ENCODE results near the gene GRHL3. TPM values are rescaled to one million over a fixed set of nuclear protein-coding genes. Genes with fewer than 3 reads are reported as not detected.

The GRHL3 gene
- polyA plus RNA-seq, 1 experiment: 0.04 TPM

DNA sequence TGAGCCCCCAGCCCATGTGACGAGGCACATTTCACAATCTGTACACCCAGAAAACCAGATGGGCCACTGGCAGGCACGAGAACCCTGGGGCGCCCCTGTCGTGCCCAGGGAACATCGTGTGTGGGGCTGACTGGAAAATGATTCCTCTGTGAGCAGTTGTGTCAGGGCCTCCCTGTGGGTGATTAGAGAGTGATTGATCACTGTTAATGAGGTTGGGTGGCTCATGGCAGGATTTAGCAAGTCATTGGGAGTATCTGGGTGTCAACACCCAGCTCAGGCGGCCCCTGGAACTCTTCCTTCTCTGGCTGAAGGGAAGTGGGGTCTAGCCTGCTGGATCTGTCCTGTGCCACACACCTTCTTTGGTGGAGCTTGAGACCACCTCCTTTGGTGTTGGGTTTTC lies 5.7 kb downstream of the GRHL3 start:
- H3K27me3 ChIP-seq (ENCODE audit: control insufficient read depth, insufficient read depth, low read length): peaks cover 18% of the 10 kb centered on the region
- POLR2A ChIA-PET: no interaction called here
- TF ChIP-seq, protein P1, sequence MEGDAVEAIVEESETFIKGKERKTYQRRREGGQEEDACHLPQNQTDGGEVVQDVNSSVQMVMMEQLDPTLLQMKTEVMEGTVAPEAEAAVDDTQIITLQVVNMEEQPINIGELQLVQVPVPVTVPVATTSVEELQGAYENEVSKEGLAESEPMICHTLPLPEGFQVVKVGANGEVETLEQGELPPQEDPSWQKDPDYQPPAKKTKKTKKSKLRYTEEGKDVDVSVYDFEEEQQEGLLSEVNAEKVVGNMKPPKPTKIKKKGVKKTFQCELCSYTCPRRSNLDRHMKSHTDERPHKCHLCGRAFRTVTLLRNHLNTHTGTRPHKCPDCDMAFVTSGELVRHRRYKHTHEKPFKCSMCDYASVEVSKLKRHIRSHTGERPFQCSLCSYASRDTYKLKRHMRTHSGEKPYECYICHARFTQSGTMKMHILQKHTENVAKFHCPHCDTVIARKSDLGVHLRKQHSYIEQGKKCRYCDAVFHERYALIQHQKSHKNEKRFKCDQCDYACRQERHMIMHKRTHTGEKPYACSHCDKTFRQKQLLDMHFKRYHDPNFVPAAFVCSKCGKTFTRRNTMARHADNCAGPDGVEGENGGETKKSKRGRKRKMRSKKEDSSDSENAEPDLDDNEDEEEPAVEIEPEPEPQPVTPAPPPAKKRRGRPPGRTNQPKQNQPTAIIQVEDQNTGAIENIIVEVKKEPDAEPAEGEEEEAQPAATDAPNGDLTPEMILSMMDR (IDR thresholded peaks at IDR 0.05; ENCODE audit: low read depth, low read length): no peak
- H3K4me3 ChIP-seq (ENCODE audit: low read depth, low read length): no peak overlapping the region
- no peaks in the 10 kb centered on the region; the same call in 1 of the 2 replicates for H3K9me3 ChIP-seq (ENCODE audit: control insufficient read depth, insufficient read depth, low read length)
- no peak overlapping the region for H3K27ac ChIP-seq (ENCODE audit: low read depth, low read length)
- CTCF ChIA-PET: no interaction called here
- DNase-seq (ENCODE audit: low read depth, low spot score): no peak

- CTCF ChIA-PET: interaction anchor here (1.0 kb wide), 1 partner anchor 66 kb away, joined by 5 read pairs; no protein-coding TSS in a partner anchor
- no peak overlapping the region for H3K4me3 ChIP-seq (ENCODE audit: low read depth, low read length)
- H3K27ac ChIP-seq (ENCODE audit: low read depth, low read length): no peak overlapping the region
- TF ChIP-seq, protein P1 (IDR thresholded peaks at IDR 0.05; ENCODE audit: low read depth, low read length): no peak
- no peak for DNase-seq (ENCODE audit: low read depth, low spot score)
- H3K9me3 ChIP-seq (ENCODE audit: control insufficient read depth, insufficient read depth, low read length): no peaks in the 10 kb centered on the region; the same call in 1 of the 2 replicates
- POLR2A ChIA-PET: no interaction called here
- peaks cover 9% of the 10 kb centered on the region for H3K27me3 ChIP-seq (ENCODE audit: control insufficient read depth, insufficient read depth, low read length)
Measured at GRCh38 chr1:24325587-24326449, 6.7 kb downstream of the GRHL3 start.

DNA sequence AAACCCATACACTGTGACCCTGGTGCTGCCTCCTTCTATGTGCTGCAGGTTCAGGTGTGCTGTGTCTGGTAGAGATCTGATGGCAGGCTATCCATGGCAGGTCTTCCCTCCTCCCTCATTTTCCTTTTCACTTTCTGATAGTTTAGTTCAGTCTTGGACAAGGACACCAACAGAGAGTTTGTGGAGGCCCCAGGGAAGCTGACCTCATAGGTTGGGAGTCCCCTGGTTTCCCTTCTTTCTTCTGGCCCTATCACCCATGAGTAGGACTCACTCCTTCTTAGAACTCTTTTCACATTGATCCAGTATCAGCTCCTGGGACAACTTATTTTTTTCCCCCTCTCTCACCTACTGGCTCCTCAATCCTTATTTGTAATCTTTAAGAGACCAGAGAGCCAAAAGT lies 8.3 kb downstream of the GRHL3 start:
- H3K27ac ChIP-seq (ENCODE audit: low read depth, low read length): no peak overlapping the region
- H3K27me3 ChIP-seq (ENCODE audit: control insufficient read depth, insufficient read depth, low read length): peaks cover 8% of the 10 kb centered on the region
- ChIA-PET POLR2A (no interaction called here), CTCF (interaction anchor here (1.7 kb wide), 1 partner anchor 63 kb away, joined by 4 read pairs; no protein-coding TSS in a partner anchor)
- no peak for DNase-seq (ENCODE audit: low read depth, low spot score)
- TF ChIP-seq, protein P1 (IDR thresholded peaks at IDR 0.05; ENCODE audit: low read depth, low read length): no peak
- H3K4me3 ChIP-seq (ENCODE audit: low read depth, low read length): no peak overlapping the region
- no peaks in the 10 kb centered on the region for H3K9me3 ChIP-seq (ENCODE audit: control insufficient read depth, insufficient read depth, low read length)

DNA sequence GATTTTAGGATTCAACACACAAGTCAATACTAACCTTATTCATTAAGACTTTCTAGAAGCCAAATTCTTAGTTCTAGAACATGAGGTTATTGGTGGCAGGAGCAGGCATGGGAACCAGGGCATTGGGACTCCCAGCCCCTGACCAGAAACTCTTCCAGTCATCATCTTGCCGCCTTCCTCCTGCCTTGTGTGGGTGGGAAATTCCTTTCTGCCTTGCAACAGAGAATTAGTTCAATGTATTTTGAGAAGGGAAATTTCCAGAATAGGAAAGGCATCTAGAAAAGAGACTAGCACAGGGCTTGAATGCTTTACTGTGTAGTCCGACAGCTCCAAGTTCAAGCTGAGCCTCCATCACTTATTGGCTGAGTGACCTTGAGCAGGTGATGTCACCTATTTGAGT lies 8.7 kb downstream of the GRHL3 start:
- Histone ChIP-seq H3K4me3 (ENCODE audit: low read depth, low read length) (no peak overlapping the region), H3K27me3 (ENCODE audit: control insufficient read depth, insufficient read depth, low read length) (peaks cover 8% of the 10 kb centered on the region), H3K27ac (ENCODE audit: low read depth, low read length) (no peak overlapping the region), H3K9me3 (ENCODE audit: control insufficient read depth, insufficient read depth, low read length) (no peaks in the 10 kb centered on the region)
- POLR2A ChIA-PET: no interaction called here
- TF ChIP-seq, protein P1 (IDR thresholded peaks at IDR 0.05; ENCODE audit: low read depth, low read length): no peak
- DNase-seq (ENCODE audit: low read depth, low spot score): no peak
- CTCF ChIA-PET: interaction anchor here (1.7 kb wide), 1 partner anchor 63 kb away, joined by 4 read pairs; no protein-coding TSS in a partner anchor

DNA sequence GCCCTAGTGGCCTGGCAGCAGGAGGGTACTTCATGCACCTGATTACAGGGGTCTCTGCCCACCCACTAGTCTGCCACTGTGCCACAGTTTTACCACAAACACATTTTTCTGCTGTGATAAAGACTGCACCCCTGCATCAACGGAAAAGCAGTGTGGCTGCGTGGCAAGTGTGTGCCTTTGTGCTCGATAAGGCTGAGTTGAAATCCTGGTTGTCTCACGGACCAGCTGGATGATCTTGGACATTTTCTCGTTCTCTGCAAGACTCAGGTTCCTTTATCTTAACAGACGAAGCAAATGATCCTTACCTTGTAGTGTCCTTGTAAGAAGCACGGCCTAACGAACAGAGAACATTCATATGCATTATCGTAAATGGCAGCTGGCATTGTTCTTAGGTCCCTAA lies 10.2 kb downstream of the GRHL3 start:
- TF ChIP-seq, protein P1 (IDR thresholded peaks at IDR 0.05; ENCODE audit: low read depth, low read length): no peak
- POLR2A ChIA-PET: no interaction called here
- Histone ChIP-seq H3K27ac (ENCODE audit: low read depth, low read length) (no peak overlapping the region), H3K27me3 (ENCODE audit: control insufficient read depth, insufficient read depth, low read length) (peaks cover 7% of the 10 kb centered on the region), H3K4me3 (ENCODE audit: low read depth, low read length) (no peak overlapping the region), H3K9me3 (ENCODE audit: control insufficient read depth, insufficient read depth, low read length) (no peaks in the 10 kb centered on the region)
- no peak for DNase-seq (ENCODE audit: low read depth, low spot score)
- CTCF ChIA-PET: interaction anchor here (1.7 kb wide), 1 partner anchor 61 kb away, joined by 4 read pairs; no protein-coding TSS in a partner anchor
